AG09319 (cell line): Measurements from ENCODE around the gene HTRA1.
A peak's percentile ranks its signal among the peaks of the same experiment; 100 is the strongest.

ENCODE experiments used
- DNase-seq: peaks from one replicate; pipeline ENCODE4 v3.0.0-alpha.2; 2010; ENCODE audit warnings: low read depth; ENCODE audit errors: extremely low read depth
- CTCF ChIP-seq: IDR thresholded peaks from 2 replicates; pipeline ENCODE4 v1.5.1; 2011; ENCODE audit warnings: low read depth, mild to moderate bottlenecking, inconsistent platforms, low read length, moderate library complexity

Gene HTRA1

GRCh38 chr10:122467701-122468100 is 6.3 kb downstream of the HTRA1 start:
- TF ChIP-seq CTCF = no peak
- no peak for DNase-seq

GRCh38 chr10:122468307-122468925 is 7.1 kb downstream of the HTRA1 start:
- DNase-seq = no peak
- no peak for TF ChIP-seq CTCF

- DNase-seq = peak; percentile 82
- TF ChIP-seq CTCF = no peak; the same call in none of the 2 replicates
Observed at GRCh38 chr10:122468926-122469781, 7.8 kb downstream of the HTRA1 start.

GRCh38 chr10:122469848-122470247 is 8.5 kb downstream of the HTRA1 start:
- no peak for DNase-seq
- TF ChIP-seq CTCF = no peak

- DNase-seq = no peak
- TF ChIP-seq CTCF = no peak
Observed at GRCh38 chr10:122471531-122472177, 10.3 kb downstream of the HTRA1 start.

GRCh38 chr10:122473116-122473515 is 11.8 kb downstream of the HTRA1 start:
- no peak for TF ChIP-seq CTCF
- no peak for DNase-seq
